Stimulated activated CD4-positive, alpha-beta T cell treated with anti-CD3 and anti-CD28 coated beads, TNF-alpha, amount 100 ng/mL, for 4 hours (primary cell): ENCODE data around the gene SEMA3E.
"Not testable (repeated sequence)": the region's sequence is repeated elsewhere in the genome, so short reads cannot be mapped to it uniquely, and the experiment has no call there.

Experiments
- DNase-seq, 3 experiments: peaks; one replicate each; pipeline ENCODE4 v3.0.0-alpha.2; 2020; ENCODE audit warnings: low read depth in 3 of 3

SEMA3E gene

DNA sequence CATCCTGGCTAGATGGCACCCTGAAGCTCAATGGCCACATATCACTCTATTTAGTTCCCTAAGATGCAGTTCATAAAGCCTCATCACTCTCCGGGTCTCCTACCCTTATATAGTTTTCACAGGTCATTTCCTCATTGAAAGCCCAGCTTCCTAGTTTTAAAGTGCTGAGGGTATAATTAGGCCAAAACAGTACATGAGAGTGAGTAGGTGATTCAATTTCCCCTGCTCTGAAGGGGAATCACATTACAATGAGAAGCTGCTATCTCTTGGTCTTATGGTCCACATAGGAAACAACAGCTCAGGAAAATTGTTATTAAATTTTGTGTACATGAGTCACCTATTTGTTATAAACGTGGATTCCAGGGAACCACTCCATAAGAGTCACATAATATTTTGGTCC is 162.0 kb downstream of the SEMA3E start:
- no peak for DNase-seq

DNA sequence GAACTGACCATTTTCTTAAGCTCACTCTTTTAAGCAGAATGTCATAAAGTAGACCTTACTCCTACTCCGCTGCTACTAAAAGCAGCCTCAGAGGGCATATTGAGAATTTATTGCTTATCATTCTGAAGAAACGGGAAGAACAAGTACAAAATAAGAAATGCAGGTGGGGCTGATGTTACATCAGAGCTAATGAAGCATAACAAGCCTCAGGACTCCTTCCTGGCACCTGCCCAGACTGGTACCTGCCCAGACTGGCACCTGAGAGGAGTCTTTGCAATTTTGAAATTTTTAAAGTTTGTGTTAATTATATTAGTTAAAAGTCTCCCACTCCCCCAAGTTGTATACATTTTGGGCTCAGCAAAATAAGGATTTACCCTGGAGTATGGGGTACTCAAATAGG is 162.4 kb downstream of the SEMA3E start:
- DNase-seq = no peak

DNA sequence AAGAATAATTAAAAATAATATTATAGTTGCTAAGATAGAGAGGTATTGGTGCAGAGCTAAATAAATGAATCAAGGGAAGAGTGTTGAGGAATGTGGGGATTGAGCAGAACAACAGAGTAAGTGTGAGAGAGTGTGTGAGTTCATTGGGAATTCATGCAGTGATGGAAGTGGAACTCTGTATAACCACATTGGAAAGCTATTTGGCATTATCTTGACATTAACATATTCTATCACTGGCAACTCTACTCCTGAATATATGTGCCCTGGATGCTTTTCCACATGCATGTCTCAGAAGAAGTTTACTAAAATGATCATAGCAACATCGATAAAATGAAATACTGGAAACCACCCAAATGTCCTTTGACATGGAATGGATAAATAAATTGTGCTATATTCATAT is 164.1 kb downstream of the SEMA3E start:
- no peak for DNase-seq

DNA sequence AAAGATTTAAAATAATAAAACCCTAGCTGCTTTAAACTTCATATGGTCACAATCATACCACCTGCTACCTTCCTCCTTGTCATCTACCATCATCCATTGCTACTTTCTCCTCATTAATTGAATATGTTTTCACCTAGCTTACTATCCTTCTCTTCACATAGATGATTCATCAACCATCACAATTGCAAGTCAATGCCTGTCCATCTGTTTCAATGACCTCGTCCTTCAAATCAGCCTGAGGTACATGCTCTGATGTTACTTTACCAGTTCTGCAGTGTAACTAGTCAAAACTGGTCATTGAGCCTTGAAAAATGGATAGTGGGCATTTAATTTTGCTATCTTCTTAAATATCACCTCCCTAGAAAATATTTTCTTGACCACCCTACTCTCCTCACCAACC is 164.7 kb downstream of the SEMA3E start:
- DNase-seq = no peak

DNA sequence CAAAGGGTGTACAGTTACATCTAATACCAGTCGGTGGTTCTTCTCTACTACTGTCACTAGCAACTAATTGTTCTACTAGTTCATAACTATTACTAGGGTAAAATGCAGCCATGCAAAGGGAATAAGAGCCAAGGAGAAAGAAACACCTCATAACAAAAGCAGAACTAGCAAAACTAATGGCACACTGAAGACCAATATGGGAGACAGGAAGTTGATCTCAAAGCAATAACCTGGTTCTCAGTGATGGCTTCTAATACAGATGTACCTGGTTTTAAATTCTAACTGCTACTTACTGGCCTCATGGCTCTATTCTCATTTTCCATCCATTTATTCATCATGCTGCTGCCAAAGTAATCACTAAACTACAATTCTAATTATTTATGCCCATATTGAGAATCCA is 170.3 kb downstream of the SEMA3E start:
- DNase-seq = no peak

DNA sequence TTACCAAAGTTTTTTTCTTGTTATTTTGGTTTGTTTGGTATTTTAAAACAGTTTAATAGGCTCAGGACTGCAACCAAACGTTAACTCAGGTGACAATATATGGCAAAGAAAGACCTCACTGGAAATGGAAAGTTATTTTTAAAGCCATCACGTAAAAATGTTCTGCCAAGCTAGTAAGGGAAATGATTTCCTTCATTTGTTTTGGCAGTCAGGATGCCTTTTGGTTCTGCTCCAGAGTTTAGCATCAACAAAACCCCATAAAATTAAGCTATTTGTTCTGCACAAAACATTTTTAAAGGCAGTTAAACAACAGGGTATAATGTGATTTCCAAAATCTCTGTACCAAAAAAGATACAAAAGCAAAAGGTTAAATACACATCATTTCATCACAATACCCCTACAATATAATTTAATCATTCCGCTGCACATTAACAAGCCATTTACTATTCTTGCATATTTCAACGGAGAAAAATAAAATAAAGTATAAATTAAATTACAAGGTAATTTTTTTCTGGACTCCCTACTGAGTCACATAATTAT is 172.4 kb downstream of the SEMA3E start:
- DNase-seq = no peak

DNA sequence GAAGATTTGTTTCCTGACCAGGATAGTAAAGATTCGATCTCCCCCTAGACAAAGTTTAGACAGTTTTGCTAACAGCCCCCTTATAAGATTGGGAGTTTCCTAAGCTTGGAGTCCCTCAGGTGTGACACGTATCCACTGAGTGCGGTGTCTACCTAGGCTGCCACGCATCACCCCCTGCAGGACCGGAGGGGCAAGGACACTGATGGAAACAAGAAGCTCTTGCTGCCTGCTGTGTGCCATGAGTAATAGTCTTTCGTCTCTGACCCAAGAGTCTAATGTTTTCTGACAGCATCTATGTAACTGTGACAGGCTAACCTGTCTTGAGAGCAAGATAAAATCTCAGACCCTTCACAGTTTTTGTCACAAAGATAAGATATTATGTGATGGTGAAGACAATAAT is 173.5 kb downstream of the SEMA3E start:
- no peak for DNase-seq

DNA sequence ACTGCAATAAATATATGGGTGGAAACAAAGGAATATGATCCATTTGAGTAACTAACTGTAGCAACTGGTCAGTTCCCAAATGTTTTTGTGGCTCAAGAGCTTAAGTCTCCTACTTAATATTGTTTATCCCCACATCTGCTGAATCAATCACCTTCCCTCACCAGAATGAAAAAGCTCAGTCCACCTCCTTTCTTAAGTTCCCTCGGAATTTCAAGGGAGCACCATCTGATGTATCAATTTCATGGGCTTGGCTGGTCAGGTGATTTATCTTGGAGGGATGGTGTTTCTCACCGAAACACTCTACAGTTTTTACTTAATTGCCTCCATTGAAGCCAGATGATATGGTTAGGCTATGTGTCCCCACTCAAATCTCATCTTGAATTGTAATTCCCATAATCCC is 176.6 kb downstream of the SEMA3E start:
- no peak for DNase-seq

DNA sequence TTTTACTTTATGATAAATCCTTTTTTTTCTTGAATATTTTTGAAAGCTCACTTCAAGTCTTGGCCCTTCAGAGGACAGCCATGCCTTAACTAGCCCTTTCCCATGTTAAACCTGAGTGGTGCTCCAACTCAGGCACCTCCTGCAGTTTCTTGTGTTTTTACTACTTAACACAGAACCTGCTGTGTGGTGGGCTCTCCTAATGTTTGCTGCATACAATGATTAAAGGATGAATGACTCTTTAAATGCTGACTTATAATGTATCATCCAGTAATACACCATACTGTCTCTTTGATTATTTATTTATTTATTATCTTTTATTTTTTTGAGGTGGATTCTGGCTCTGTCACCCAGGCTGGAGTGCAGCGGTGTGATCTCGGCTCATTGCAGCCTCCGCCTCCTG is 179.4 kb downstream of the SEMA3E start:
- DNase-seq = no peak

DNA sequence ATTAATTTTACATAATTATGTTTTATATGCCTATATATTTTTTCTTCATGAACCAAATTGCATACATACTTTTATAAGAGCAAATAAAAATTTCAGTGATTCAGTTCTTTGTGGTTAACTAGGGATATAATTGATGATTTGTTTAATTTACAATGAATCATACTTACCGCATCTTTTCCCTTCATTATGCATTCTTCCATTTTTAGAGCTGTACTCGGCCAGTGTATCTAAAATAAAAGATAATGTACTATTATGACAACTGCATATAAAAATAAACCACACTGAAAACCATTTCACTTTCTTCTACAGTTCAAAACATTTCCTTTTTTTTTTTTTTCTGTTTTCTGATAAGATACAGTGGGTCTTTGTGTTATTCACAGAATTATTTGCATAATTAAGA is 179.9 kb downstream of the SEMA3E start:
- no peak for DNase-seq

DNA sequence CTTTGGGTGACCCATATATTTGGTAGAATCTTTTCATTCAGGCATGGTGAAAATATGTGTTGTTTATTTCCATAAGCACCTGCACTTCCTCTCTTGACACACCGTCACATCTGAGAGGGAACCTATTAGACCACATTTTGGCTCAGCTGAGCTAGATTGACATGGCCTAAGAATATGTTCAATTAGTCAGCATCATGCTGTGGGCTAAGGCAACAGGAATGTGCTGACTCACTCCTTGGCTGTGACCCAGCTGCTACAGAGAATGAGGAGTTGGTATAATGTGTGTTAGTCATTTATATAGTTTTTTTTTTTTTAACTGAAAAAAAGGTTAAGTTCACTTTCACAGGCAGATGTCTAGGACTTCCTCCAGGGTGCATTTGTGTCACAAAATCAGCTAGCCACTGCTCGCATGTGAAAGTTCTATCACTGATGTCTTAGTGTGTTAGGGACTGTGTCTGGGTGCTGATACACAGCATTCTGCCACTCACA is 180.6 kb downstream of the SEMA3E start:
- no peak for DNase-seq

DNA sequence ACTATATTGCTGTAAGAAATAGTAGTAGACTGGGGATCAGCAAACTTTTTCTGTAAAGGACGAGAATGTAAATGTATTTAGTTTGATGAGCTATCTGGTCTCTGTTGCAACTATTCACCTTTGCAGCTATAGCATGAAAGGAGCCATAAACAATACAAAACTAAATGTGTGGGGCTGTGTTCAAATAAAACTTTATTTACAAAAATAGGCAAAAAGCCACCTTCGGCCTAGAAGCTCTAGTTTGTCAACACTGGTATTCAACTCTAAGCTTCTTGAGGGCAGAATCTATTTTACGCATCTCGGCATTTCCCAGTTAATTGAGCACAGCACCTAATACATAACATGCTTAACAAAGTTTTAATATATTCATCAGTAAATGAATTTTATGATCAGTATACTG is 181.4 kb downstream of the SEMA3E start:
- DNase-seq = no peak

DNA sequence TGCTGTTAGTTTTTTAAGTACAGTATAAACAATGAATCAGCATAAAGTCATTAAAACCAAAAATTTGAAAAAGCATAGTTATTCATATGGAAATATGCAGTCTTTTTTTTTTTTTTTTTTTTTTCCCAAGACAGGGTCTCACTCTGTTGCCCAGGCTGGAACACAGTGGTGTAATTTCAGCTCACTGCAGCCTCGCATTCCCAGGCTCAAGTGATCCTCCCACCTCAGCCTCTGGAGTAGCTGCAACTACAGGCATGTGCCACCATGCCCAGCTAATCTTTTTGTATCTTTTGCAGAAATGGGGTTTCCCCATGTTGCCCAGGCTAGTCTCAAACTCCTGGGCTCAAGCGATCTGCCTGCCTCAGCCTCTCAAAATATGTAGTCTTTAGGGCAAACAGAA is 182.0 kb downstream of the SEMA3E start:
- DNase-seq = no peak

DNA sequence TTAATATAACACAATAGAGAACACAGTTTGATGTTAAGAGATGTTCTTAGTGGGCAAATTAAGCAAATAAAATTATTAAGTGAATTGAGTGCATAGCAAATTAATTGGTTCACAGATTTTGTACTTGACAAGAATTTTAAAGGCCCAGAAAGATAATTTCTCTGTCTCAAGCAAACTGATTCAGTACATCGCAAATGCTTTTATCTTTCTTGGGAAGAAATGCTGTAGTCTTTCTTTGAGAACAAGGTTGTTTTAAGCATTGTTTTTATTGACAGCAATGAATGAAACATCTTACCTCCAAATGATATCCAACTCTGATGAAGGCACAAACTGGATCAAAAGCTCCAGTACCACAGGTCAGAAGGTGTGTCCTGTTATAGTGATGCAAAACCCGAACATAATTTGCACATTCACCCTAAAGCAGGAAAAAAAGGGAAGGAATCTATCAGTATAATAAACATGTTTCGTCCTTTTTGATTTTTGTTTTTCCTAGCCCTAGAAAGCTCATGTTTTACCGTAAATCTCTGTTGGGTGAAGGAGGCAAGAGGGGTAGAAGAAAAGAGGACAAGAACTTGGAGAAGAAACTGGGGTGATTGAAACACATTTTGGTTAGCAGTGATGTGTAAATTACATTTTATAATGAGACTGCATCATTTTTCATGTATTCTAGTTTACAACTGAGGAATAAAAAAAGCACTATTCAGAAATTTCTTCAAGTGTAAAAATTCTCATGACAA is 182.6 kb downstream of the SEMA3E start:
- DNase-seq = no peak

DNA sequence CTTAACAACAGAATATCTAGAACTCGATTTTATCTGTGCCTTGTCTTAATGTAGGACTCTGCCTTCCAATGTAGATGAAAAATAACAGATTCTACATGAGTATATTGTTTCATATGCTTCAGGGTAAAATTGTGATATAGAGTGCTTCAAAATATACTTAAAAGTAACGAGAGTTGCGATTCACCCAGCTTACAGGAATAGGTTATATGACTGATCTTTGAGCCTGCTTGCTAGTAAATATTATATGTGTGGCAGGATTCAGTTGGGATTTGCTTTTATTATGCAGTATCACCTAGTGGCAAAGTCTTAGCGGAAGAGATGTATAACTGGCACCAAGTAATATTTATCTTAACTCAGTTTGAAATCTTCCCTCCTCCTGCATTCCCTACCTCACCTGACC is 183.3 kb downstream of the SEMA3E start:
- DNase-seq = no peak

DNA sequence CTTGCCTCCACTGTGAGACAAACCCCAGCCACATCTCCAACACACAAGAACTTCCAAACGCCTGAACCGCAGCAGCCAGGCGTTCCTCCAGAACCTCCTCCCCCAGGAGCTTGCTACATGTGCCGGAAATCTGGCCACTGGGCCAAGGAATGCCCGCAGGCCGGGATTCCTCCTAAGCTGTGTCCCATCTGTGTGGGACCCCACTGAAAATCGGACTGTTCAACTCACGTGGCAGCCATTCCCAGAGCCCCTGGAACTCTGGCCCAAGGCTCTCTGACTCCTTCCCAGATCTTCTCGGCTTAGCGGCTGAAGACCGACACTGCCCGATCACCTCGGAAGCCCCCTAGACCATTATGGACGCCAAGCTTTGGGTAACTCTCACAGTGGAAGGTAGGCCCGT is 187.1 kb downstream of the SEMA3E start:
- DNase-seq = not testable (repeated sequence)

DNA sequence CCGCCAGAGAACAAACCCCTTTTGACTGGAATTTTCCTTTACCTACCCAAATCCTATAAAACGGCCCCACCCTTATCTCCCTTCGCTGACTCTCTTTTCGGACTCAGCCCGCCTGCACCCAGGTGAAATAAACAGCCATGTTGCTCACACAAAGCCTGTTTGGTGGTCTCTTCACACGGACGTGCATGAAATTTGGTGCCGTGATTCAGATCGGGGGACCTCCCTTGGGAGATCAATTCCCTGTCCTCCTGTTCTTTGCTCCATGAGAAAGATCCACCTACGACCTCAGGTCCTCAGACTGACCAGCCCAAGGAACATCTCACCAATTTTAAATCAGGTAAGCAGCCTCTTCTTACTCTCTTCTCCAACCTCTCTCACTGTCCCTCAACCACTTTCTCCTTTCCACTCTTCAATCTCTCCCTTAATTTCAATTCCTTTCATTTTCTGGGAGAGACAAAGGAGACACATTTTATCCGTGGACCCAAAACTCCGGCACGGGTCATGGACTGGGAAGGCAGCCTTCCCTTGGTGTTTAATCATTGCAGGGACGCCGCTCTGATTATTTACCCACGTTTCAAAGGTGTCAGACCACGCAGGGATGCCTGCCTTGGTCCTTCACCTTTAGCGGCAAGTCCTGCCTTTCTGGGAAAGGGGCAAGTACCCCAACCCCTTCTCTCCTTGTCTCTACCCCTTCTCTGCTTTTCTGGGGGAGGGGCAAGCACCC is 188.8 kb downstream of the SEMA3E start:
- DNase-seq = not testable (repeated sequence)

DNA sequence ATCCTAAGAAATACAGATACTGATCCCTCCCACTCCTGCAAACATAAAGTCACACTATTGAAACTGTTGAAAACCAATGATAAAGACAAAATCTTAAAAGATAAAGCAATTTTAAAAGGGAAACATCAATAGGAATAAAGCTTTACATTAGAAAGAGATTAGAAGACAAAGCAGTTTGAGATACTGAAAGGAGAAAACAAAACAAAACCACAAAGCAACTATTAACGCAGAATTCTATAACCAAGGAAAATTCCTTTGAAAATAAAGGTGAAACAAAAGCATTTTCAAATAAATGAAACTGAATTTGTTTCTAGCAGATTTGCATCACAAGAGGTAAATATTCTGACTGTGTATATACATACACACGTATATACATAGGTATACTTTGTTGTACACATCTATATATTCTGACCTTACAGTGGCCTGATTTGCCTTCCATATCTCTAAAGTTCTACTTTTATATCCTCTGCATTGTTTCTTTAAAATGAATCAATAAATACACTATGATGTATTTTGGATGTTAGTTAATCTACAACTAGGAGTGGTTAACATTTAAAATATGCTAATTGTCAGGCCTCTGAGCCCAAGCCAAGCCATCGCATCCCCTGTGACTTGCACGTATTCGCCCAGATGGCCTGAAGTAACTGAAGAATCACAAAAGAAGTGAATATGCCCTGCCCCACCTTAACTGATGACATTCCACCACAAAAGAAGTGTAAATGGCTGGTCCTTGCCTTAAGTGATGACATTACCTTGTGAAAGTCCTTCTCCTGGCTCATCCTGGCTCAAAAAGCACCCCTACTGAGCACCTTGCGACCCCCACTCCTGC is 189.6 kb downstream of the SEMA3E start:
- not testable (repeated sequence) for DNase-seq

DNA sequence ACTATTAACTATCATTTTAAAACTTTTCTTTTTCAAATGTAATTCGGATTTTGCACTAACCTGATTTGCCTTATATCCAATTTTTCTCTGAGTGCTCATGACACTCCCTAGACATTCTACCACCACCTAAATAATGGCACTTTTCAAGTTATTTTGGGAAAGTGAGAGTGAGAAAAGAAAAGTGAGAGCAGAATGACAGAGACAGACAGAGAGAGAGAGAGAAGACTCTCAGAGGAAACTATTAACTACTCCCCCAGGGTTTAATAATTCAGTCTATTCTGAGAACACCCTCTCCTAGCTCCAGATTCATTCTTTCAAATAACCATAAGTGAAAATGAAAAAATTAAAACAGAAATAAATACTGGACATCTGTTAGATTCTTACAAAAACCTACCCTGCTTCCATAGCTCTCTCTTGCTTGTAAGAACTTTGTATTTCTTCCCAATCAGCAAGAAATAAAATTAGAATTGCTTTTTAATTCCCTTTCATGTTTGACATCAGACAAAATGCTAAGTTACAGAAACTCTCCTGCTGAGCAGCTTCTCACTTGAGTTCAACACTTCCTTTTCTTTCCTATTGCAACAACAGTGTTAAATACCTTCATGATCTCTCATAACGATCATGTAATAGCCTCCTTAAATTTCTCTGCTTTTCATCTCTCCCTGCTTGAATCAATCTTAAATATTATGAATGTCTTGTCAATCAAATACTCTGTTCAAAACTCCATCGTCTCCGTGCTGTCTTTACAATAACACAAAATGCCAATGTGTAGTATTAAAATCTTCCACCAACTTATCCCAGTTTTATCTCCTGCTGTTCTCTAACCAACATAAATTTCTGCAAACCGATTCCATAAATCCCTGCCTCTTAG is 191.7 kb downstream of the SEMA3E start:
- no peak for DNase-seq

DNA sequence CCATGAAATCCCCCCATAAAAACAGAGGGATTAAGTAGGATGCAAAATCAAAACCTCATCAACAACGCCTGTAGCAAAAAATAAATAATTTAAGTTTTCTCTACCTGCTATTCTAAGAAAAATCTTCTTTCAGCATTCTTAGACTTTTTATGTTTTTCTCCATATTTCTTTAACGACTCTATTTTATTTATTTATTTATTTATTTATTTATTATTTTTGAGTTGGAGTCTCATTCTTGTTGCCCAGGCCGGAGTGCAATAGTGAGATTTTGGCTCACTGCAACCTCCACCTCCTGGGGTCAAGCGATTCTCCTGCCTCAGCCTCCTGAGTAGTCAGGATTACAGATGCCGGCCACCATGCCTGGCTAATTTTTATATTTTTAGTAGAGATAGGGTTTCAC is 192.5 kb downstream of the SEMA3E start:
- DNase-seq = no peak

DNA sequence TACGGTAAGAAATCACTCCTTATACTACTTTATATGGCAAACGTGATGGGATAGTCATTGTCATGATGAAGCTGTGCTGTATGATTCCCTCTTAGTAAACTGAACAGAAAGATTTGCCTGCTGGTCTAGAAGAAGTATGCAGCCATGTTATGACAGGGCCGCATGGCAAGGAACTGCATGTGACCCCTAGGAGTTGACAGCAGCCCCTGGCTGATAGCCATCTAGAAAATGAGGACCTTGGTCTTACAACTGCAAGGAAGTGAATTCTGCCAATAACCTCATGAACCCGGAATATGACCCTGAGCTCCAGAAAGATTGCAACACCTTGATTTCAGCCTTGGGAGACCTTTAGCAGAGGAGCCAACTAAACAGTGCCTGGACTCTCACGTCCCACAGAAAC is 193.3 kb downstream of the SEMA3E start:
- no peak for DNase-seq
